ENCODE results near the gene EGFR.

EGFR gene

DNA sequence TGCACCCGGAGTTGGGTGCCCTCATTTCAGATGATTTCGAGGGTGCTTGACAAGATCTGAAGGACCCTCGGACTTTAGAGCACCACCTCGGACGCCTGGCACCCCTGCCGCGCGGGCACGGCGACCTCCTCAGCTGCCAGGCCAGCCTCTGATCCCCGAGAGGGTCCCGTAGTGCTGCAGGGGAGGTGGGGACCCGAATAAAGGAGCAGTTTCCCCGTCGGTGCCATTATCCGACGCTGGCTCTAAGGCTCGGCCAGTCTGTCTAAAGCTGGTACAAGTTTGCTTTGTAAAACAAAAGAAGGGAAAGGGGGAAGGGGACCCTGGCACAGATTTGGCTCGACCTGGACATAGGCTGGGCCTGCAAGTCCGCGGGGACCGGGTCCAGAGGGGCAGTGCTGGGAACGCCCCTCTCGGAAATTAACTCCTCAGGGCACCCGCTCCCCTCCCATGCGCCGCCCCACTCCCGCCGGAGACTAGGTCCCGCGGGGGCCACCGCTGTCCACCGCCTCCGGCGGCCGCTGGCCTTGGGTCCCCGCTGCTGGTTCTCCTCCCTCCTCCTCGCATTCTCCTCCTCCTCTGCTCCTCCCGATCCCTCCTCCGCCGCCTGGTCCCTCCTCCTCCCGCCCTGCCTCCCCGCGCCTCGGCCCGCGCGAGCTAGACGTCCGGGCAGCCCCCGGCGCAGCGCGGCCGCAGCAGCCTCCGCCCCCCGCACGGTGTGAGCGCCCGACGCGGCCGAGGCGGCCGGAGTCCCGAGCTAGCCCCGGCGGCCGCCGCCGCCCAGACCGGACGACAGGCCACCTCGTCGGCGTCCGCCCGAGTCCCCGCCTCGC, at the start of gene EGFR:
Gene EGFR (plus strand): TSS at position 657 of the 830 bp plus-strand sequence. CDS start 261 bp downstream, outside the sequence.
- no peak for DNase-seq (ENCODE audit: low read depth)

DNA sequence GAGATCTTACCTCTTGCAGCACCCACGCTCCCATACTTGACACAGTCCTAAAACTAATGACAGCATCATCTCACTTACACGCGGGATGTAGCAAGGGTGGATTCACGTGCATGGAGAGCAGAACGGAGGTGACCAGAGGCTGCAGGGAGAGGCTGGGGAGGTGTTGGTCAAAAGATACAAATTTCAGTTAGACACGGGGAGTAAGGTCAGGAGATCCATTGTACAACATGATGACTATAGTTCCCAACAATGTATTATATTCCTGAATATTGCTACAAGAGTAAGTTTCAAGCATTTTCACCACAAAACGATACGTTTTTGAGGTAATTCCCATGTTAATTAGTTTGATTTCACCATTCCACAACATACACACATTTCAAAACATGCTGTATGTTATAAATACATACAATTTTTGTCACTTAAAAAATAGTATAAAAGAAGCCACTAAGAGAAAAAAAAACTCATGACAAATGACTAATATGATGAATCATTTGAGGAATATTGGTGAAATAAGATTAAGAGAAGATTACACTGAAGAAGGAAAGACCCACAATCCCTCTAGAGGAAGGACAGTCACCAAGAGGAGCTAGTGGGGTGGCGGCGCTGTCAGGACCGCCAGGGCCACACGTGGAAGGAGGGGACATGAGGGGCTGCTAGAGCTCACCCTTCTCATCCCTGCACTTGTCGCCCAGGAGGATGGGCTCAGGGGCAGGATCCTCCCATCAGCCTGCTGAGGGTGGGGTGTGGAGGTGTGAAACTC, 49.4 kb upstream of the EGFR start:
- no peak for DNase-seq (ENCODE audit: low read depth)

GRCh38 chr7:54972733-54973294, 46.0 kb upstream of the EGFR start:
- DNase-seq (ENCODE audit: low read depth): no peak

- DNase-seq (ENCODE audit: low read depth): no peak
These were observed 40.3 kb upstream of the EGFR start for GRCh38 chr7:54978364-54979116.

GRCh38 chr7:54980521-54980920, 38.3 kb upstream of the EGFR start:
- DNase-seq (ENCODE audit: low read depth): no peak

DNA sequence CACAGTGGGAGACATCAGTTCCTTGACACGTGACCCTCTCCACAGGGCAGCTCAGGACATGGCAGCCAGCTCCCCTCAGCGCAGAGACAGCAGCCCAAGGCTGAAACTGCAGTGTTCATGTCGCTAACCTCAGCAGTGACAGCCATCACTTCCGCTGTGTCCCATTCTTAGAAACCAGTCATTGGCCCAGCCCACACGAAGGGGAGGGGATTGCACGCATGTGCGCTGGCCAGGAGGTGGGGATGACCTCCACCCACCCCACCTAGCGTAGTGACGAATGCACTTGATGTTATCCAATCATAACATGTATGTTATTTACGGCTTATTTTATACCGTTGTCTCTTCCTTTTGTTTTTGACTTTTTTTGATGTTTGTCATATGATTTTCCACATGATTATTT, 36.9 kb upstream of the EGFR start:
- no peak for DNase-seq (ENCODE audit: low read depth)

- no peak for DNase-seq (ENCODE audit: low read depth)
These were observed 33.1 kb upstream of the EGFR start for GRCh38 chr7:54985426-54986330.

- DNase-seq (ENCODE audit: low read depth): no peak
These were observed 32.1 kb upstream of the EGFR start for GRCh38 chr7:54986716-54987115.

DNA sequence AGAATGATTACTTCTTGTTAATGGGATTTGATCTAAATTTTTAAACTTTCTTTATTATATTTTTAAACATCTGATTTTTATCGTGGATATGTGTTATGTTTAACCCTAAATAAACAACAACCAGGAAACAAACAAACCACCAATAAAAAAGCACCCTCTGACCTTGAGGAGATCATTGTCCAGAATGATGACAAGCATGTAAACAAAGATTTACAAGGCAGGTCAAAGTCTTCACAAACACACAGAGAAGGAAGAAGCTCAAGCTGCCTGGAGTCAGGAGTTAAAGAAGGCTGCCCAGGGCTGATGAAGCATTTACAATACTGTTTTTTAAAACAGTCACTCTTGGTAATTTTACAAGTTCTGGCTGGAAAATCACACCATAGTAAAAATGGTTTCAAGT, 31.0 kb upstream of the EGFR start:
- no peak for DNase-seq (ENCODE audit: low read depth)

GRCh38 chr7:54988516-54988915, 30.3 kb upstream of the EGFR start:
- no peak for DNase-seq (ENCODE audit: low read depth)

DNA sequence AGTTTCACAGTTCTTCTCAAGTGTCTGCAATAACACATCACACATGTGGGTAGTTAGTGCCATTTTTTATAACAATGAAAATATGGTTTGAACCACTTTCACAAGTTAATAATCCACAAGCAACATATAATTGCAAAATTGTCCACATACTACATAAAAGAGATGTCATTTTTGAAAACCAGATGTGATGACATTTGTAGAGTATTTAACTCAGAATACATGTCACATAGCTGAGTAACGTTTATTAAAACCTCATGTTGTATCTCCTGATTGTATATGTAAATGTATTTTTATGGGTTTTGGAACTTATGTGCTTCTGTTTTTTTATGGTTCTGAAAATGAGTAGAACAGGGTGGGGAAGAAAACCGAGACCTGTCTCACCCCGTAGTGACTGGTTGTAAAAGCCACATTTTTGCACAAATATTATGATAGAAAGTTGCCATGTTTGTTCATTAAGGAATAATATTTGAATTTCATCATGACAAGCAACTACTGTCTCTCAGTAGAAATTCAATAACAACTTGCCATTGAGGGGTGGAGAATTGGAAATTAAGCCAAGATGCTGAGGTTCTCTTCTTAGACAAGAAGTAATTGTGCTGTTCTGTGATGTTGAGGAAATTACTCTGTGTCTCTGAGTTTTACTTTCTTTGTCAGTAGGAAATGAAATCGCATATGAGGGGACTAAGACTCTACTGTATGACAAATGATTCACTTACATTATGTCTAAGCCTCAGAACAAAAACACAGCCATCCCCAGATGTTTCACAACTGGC, 29.2 kb upstream of the EGFR start:
- DNase-seq (ENCODE audit: low read depth): no peak

DNA sequence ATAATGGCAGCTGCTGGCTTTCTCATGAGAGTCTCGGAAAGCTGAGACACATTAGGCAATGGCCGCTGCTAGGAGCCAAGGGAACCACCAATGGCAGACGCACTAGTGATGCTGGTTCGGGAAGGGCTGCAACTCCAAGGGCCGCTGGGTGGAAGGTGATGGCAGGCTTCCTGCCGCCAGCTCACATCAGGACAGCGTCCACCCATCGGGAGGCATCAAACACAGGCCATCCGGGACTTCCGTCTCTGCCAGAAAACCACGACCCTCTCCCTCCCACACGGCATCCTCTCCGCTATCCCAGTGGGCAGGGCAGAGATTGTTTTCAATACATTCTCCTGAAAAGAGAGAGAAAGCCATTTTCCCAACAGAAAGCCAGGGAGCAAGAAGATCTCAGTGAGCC, 27.5 kb upstream of the EGFR start:
- DNase-seq (ENCODE audit: low read depth): no peak

DNA sequence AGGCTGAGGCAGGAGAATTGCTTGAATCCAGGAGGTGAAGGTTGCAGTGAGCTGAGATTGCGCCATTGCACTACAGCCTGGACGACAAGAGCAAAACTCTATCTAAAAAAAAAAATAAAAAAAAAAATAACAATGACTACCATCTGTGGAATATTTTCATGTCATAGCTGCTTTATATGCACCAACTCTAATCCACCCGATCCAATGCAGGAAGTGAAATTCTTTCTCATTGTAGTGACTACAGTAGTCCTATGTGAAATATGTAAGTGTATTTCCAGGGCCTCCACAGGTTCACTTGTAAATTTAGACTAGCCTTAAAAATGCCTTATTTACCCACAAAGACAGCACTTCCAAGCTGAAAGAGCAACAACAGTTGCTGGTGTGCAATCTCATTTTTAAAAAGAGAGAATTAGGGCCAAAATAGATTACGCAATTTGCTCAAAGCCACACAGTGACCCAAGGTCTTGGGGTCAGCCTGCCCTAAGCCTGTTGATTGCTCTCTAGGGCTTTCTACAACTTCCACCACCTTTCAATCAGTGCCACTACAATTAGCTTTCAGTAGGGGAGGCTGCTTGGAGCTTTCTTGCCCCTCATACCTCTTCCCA, 25.8 kb upstream of the EGFR start:
- no peak for DNase-seq (ENCODE audit: low read depth)

DNA sequence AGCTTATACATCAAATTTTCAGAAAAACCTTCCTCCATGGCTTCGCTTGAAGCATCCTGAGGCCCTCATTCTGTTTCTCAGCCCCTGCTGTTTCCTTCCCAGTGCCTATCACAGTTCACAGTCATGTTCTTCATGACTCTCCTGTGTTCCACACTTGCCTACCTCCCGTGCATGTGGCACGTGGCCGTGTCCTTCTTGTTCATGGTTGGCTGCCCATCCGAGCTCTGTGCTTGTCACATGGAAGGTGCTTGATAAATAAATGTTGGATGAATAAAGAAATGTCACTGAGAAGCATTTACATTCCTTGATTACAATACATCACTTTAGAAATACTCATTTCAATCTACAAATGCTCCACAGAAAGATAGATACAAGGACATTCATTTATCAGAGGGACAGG, 23.7 kb upstream of the EGFR start:
- no peak for DNase-seq (ENCODE audit: low read depth)

GRCh38 chr7:54995610-54996363, 23.0 kb upstream of the EGFR start:
- DNase-seq (ENCODE audit: low read depth): peak; percentile 30

GRCh38 chr7:54996391-54996790, 22.4 kb upstream of the EGFR start:
- no peak for DNase-seq (ENCODE audit: low read depth)

- DNase-seq (ENCODE audit: low read depth): no peak
These were observed 14.2 kb upstream of the EGFR start for GRCh38 chr7:55004579-55004978.

GRCh38 chr7:55005241-55005851, 13.5 kb upstream of the EGFR start:
- DNase-seq (ENCODE audit: low read depth): no peak

DNA sequence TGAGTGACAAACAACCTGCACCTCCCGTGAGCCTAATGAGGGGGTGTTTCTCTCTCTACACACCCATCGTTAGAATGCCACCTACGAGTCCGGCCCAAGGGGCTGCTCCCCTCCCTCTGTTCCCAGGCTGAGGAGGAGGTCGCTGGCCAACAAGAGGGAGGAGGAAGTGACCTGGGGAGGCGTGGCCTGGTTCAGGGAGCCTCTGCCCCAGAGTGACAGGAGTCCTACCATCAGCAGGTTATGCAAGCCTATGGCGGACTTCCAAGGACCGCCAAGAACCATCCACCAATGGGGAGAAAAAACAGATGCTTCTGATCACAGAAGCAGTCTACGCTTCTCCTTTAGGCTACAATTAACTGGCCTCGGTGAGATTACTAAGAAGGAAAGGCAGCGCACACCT, 12.3 kb upstream of the EGFR start:
- DNase-seq (ENCODE audit: low read depth): no peak
